ENCODE measurements around the gene PRPF19. TPM values are rescaled to one million over a fixed set of nuclear protein-coding genes. Genes with fewer than 3 reads are reported as not detected.
A peak's percentile ranks its signal among the peaks of the same experiment; 100 is the strongest.

The PRPF19 gene
- total RNA-seq, 1 donor from 2014 or later = 111 TPM

GRCh38 chr11:60854140-60854846 lies 52.1 kb downstream of the PRPF19 start:
- no peaks in the 10 kb centered on the region for H3K9me3 Mint-ChIP-seq (ENCODE audit: low read depth)
- no peak overlapping the region for H3K27ac Mint-ChIP-seq
- peaks cover 5% of the 10 kb centered on the region for H3K36me3 Mint-ChIP-seq (ENCODE audit: insufficient read depth)
- peaks cover 10% of the 10 kb centered on the region for H3K4me1 Mint-ChIP-seq (ENCODE audit: low read depth)
- no peak overlapping the region for H3K4me3 Mint-ChIP-seq (ENCODE audit: low read depth)
- TF ChIP-seq CTCF (IDR thresholded peaks at IDR 0.05; ENCODE audit: unreplicated experiment) = no peak
- peaks cover 3% of the 10 kb centered on the region for H3K27me3 Mint-ChIP-seq
- DNase-seq (ENCODE audit: low spot score, unreplicated experiment) = no peak

GRCh38 chr11:60852982-60853950 lies 53.1 kb downstream of the PRPF19 start:
- no peaks in the 10 kb centered on the region for H3K9me3 Mint-ChIP-seq (ENCODE audit: low read depth)
- no peak overlapping the region for H3K4me3 Mint-ChIP-seq (ENCODE audit: low read depth)
- TF ChIP-seq CTCF (IDR thresholded peaks at IDR 0.05; ENCODE audit: unreplicated experiment) = no peak
- peaks cover 8% of the 10 kb centered on the region for H3K36me3 Mint-ChIP-seq (ENCODE audit: insufficient read depth)
- H3K27me3 Mint-ChIP-seq = peaks cover 3% of the 10 kb centered on the region
- no peak overlapping the region for H3K27ac Mint-ChIP-seq
- H3K4me1 Mint-ChIP-seq (ENCODE audit: low read depth) = peaks cover 10% of the 10 kb centered on the region
- DNase-seq (ENCODE audit: low spot score, unreplicated experiment) = no peak

GRCh38 chr11:60852117-60852981 lies 54.0 kb downstream of the PRPF19 start:
- peaks cover 3% of the 10 kb centered on the region for H3K27me3 Mint-ChIP-seq
- peaks cover 10% of the 10 kb centered on the region for H3K4me1 Mint-ChIP-seq (ENCODE audit: low read depth)
- H3K36me3 Mint-ChIP-seq (ENCODE audit: insufficient read depth) = peaks cover 8% of the 10 kb centered on the region
- H3K9me3 Mint-ChIP-seq (ENCODE audit: low read depth) = no peaks in the 10 kb centered on the region
- H3K27ac Mint-ChIP-seq = no peak overlapping the region
- peak overlapping the region; percentile 37 for H3K4me3 Mint-ChIP-seq (ENCODE audit: low read depth)
- TF ChIP-seq CTCF (IDR thresholded peaks at IDR 0.05; ENCODE audit: unreplicated experiment) = no peak
- no peak for DNase-seq (ENCODE audit: low spot score, unreplicated experiment)

DNA sequence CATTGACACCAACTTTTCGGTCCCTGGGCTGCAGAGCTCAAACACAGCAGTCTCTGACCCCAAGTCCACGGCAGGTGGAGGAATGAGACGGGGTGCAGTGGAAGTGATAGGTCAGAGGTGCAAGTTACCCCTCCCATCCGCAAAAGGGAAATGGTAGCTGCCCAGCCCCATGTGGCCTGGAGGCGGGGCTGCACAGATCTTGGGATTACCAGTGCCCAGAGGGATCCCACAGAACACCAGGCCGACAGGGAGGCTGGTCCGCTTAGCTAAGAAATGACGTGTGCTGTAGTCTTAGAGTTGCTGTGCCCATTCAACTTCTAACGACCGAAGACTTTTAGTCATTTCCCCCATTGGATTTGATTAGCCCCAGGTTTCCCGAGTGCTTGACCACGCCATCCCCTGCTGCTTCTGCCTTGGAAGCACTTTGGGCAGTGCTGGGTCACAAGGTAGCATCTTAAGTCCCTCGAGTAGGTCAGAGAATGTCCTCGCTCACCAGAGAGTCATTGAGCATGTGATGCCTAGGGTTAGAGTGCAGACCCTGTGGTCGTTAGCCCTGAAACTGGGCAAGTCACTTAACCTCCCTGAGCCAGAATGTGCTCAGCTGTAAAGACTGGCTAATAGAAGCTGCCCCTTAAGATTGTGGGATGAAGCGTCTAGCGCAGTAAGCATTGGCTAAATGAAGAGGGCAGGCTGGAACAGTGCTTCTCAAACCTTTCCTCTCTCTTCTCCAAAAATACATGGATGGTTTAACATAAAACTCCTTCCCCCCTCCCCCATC lies 54.9 kb downstream of the PRPF19 start:
- Mint-ChIP-seq H3K9me3 (ENCODE audit: low read depth) (no peaks in the 10 kb centered on the region), H3K36me3 (ENCODE audit: insufficient read depth) (peaks cover 8% of the 10 kb centered on the region), H3K27ac (no peak overlapping the region), H3K4me1 (ENCODE audit: low read depth) (peaks cover 10% of the 10 kb centered on the region), H3K27me3 (peaks cover 3% of the 10 kb centered on the region), H3K4me3 (ENCODE audit: low read depth) (no peak overlapping the region)
- TF ChIP-seq CTCF (IDR thresholded peaks at IDR 0.05; ENCODE audit: unreplicated experiment) = no peak
- DNase-seq (ENCODE audit: low spot score, unreplicated experiment) = no peak

Data from progenitor cell of endocrine pancreas (in vitro differentiated cells).